Skin epidermis (tissue), 12 donors: ENCODE results near the gene CFHR5.
"Not testable (repeated sequence)": the region's sequence is repeated elsewhere in the genome, so short reads cannot be mapped to it uniquely, and the experiment has no call there.

Experiments used
- H3K27ac ChIP-seq, 21 experiments: fragments of 200-600 bp; sonication (generic) in 11 of 21; one replicate each; pipeline ENCODE4 v1.5.0; 2020; ENCODE audit warnings: mild to moderate bottlenecking in 3 of 21, inconsistent platforms in 2 of 21, moderate library complexity in 2 of 21
- H3K4me3 ChIP-seq, 7 experiments: fragments of 200-600 bp; sonication (generic) in 2 of 7; one replicate each; pipeline ENCODE4 v1.5.0; 2020; ENCODE audit warnings: inconsistent platforms in 2 of 7, mild to moderate bottlenecking in 2 of 7, moderate library complexity in 1 of 7

CFHR5 gene

DNA sequence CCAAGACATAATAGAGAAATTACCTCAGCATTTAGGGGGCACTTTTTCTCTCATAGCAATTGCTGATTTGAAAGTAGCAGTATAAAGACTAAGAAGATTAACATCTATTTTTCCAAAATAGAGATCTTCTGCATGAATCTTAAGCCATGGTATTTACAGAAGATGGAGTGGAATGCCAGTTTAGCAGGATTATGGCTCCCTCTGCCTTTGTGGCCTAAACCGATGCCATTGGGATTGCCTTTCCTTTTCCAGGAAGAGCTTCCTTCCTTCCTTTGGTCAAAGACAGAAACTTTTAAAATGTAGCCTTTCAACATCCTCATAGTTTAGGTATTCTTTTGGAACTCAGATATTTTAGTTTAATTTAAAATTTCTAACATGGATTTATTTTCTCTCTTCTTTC is 39.4 kb downstream of the CFHR5 start:
- Histone ChIP-seq H3K4me3 (no peak overlapping the region), H3K27ac (no peak overlapping the region)

DNA sequence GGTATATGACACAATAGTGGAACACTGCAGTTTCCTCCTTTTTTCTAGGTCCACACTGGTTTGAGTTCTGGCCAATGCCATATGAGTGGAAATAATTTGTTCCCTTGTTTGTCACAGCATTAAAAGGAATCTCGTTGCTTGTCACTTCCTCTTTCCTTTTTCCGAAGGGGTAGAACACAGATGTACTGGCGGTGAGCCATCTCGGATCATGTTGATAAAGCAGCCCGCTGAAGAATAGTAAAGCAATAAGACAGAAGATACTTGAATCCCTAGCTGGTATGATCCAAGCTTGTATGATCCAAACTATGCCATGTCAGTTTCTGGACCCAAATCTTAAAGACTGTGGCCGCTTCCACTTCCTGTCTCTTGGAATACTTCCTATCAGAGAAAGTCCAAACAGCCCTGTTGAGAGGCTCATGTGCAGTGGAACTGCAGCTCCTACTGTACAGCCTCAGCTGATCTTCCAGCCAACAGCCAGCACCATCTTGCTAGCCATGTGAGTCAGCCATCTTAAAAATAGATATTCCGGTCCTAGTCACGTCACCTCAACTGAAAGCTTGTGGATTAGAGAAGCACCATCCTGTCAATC is 40.3 kb downstream of the CFHR5 start:
- Histone ChIP-seq H3K27ac (no peak overlapping the region), H3K4me3 (no peak overlapping the region)

DNA sequence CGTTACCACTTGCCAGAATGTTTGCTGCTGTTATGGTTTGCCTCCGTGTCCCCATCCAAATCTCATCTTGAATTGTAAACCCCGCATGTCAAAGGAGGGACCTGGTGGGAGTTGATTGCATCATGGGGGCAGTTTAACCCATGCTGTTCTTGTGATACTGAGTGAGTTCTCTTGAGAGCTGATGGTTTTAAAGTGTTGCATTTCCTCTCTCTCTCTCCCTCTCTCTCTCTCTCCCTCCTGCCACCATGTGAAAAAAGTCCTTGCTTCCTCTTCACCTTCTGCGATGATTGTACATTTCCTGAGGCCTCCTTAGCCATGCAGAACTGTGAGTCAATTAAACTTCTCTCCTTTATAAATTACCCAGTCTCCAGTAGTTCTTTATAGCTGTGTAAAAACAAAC is 44.4 kb downstream of the CFHR5 start:
- H3K4me3 ChIP-seq: no peak overlapping the region
- H3K27ac ChIP-seq: no peak overlapping the region

- Histone ChIP-seq H3K27ac (no peak overlapping the region), H3K4me3 (no peak overlapping the region)
These were observed 47.1 kb downstream of the CFHR5 start for GRCh38 chr1:197024460-197024859.

DNA sequence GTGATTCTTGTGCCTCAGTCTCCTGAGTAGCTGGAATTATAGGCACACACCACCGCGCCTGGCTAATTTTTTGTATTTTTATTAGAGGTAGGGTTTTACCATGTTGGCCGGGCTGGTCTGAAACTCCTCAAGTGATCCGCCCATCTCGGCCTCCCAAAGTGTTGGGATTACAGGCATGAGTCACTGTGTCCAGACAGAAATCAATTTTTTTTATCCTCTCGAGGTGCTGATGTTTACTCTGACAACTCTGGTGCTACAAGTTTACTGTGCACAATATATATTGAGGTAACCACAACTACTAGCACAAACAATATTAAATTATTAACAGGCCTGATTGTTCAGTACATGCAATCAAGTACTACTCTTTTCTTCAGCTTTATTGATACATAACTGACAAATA is 50.0 kb downstream of the CFHR5 start:
- H3K27ac ChIP-seq: no peak overlapping the region
- H3K4me3 ChIP-seq: no peak overlapping the region

GRCh38 chr1:197029749-197030148 is 52.4 kb downstream of the CFHR5 start:
- no peak overlapping the region for H3K27ac ChIP-seq
- H3K4me3 ChIP-seq: no peak overlapping the region

DNA sequence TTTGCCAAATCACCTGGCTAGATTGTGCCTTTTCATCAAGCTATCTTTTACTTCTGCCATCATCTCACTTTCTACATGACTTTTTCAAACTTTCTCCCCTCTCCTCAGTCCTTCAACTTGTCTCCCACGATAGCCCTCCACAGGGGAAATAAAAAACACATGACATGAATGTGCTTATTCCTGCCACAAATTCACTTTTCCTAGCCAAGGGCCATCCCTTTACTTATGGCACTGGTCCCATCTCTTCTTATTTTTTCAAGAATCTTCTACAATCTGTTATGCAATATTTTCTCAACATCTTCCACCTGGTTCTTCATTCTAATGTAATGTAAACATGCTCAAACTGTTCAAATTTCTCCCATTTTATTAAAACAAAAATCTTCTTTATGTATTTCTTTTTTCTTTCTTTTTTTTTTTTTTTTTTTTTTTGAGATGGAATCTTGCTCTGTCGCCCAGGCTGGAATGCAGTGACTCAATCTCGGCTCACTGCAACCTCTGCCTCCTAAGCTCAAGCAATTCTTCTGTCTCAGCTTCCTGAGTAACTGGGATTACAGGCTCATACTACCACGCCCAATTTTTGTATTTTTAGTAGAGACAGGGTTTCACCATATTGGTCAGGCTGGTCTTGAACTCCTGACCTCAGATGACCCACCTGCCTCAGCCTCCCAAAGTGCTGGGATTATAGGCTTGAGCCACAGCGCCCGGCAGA is 57.4 kb downstream of the CFHR5 start:
- H3K27ac ChIP-seq, H3K4me3 ChIP-seq: not testable (repeated sequence)

GRCh38 chr1:197036861-197037260 is 59.5 kb downstream of the CFHR5 start:
- Histone ChIP-seq H3K27ac (no peak overlapping the region), H3K4me3 (no peak overlapping the region)

DNA sequence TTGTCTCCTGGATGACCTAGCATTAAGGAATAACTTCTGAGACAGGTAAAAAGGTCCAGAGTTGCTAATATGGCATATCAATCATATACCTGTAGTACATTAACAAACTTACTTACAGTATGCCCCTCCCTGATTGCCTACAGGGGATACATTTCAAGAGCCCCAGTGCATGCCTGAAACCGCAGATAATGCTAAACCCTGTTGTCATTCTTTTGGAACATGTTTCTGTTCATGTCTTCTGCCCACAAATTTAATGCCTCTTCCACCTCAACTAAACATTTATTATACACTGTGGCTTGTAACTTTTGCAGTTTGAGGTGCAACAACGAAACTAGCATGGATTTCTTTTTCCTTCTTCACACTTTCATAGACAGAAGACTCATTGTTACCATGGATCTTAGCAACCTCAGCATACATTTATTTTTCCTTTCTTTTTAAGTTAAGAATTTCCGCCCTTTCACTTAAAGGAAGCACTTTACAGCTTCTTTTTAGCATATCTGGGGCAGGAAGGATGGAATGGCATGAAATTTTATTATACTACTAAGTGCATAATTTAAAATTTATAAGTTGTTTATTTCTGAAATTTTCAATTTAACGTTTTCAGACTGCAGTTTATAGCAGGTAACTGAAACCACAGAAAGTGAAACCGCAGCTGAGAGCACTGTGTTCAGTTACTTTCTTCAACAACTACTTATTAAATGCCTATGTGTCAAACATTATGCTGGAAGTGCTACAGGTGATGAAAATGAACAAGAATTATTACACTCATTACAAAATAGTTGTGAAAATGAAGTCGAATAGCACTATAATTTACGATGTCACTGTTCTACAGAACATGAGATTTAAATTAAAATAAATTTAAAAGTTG is 64.4 kb downstream of the CFHR5 start:
- no peak overlapping the region for H3K27ac ChIP-seq

GRCh38 chr1:197042676-197043341 is 65.5 kb downstream of the CFHR5 start:
- Histone ChIP-seq H3K4me3 (no peak overlapping the region), H3K27ac (no peak overlapping the region)

More for the DNA sequence above, 64.4 kb downstream of the CFHR5 start:
- H3K4me3 ChIP-seq: no peak overlapping the region

- no peak overlapping the region for H3K27ac ChIP-seq
- H3K4me3 ChIP-seq: no peak overlapping the region
These were observed 71.7 kb downstream of the CFHR5 start for GRCh38 chr1:197049100-197049499.
